DND-41 (cell line): ENCODE results near the gene KDSR.

Experiments
- ATAC-seq: fragments of 200-7000 bp; cut with Tn5 transposase; 3 replicates; pipeline ENCODE4 v1.9.1; 2021; ENCODE audit warnings: low read depth; ENCODE audit not compliant: insufficient read depth
- DNase-seq: peaks from one replicate; pipeline ENCODE4 v3.0.0-alpha.2; 2020
- H2AFZ ChIP-seq: 2 replicates; pipeline ENCODE4 v1.6.0; 2012; ENCODE audit warnings: low read depth, low read length
- H3K27ac ChIP-seq: 2 replicates; pipeline ENCODE4 v1.5.1; 2012; ENCODE audit warnings: low read length, inconsistent platforms
- H3K27me3 ChIP-seq: fragments of 200-600 bp; sonication (generic); 2 replicates; pipeline ENCODE4 v1.6.0; 2012; ENCODE audit warnings: low read length, mild to moderate bottlenecking, inconsistent platforms; ENCODE audit not compliant: insufficient read depth, poor library complexity
- H3K36me3 ChIP-seq: 2 replicates; pipeline ENCODE4 v1.5.1; 2012; ENCODE audit warnings: low read length, inconsistent platforms; ENCODE audit not compliant: insufficient read depth
- H3K4me1 ChIP-seq: 2 replicates; pipeline ENCODE4 v1.5.1; 2012; ENCODE audit warnings: mild to moderate bottlenecking, low read length; ENCODE audit not compliant: insufficient read depth
- H3K4me2 ChIP-seq: 2 replicates; pipeline ENCODE4 v1.6.0; 2012; ENCODE audit warnings: mild to moderate bottlenecking, moderate library complexity, low read length, inconsistent platforms; ENCODE audit not compliant: insufficient read depth
- H3K4me3 ChIP-seq, 2 experiments: fragments of 200-600 bp in 1 of 2; shearing (Covaris generic) in 1 of 2; 2 replicates each; pipeline ENCODE4 v1.5.1; 2012 to 2016; ENCODE audit warnings: inconsistent platforms in 2 of 2, low read length in 2 of 2, mild to moderate bottlenecking in 2 of 2, low read depth in 1 of 2, moderate library complexity in 1 of 2
- H3K79me2 ChIP-seq: 2 replicates; pipeline ENCODE4 v1.6.0; 2012; ENCODE audit warnings: low read length, inconsistent platforms; ENCODE audit not compliant: insufficient read depth
- H3K9ac ChIP-seq: 2 replicates; pipeline ENCODE4 v1.6.0; 2012; ENCODE audit warnings: low read depth, mild to moderate bottlenecking, inconsistent platforms, low read length, moderate library complexity
- H3K9me3 ChIP-seq: 2 replicates; pipeline ENCODE4 v1.5.1; 2012; ENCODE audit warnings: low read length, moderate library complexity, mild to moderate bottlenecking, inconsistent platforms; ENCODE audit not compliant: insufficient read depth, severe bottlenecking
- H4K20me1 ChIP-seq: 2 replicates; pipeline ENCODE4 v1.6.0; 2012; ENCODE audit warnings: low read length; ENCODE audit not compliant: insufficient read depth
- EZH2 ChIP-seq: IDR thresholded peaks from 3 replicates; pipeline ENCODE4 v1.6.1; 2012; ENCODE audit warnings: borderline replicate concordance, low read depth, mild to moderate bottlenecking, moderate library complexity, low read length, inconsistent platforms; ENCODE audit not compliant: severe bottlenecking
- TF ChIP-seq, protein P1 (sequence below): IDR thresholded peaks from 2 replicates; pipeline ENCODE4 v1.5.1; 2012; ENCODE audit warnings: borderline replicate concordance, low read length, moderate library complexity, mild to moderate bottlenecking; ENCODE audit not compliant: poor library complexity, severe bottlenecking; ENCODE audit errors: extremely low read depth

Gene KDSR

DNA sequence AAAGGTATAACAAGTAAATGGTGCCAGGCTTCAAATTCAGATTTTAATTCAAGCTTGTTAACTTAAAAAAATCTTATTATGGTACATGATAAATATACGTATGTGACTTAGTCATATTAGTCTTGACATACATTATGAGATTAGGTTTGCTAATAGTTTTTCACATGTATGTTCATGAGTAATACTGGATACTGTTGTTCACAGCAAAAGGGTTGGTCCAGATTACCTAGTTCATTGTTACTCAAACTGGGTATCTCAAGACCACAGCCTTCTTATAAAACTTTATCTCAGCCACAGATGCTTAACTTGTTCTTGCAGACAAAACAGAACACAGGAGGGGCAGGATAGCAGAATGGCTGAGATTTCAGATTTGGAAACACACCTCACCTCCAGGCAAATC, 28.5 kb upstream of the KDSR start:
- no peak overlapping the region for H3K27ac ChIP-seq
- H3K4me3 ChIP-seq: no peak overlapping the region
- H3K9ac ChIP-seq: no peak overlapping the region
- no peaks in the 10 kb centered on the region for H3K27me3 ChIP-seq
- no peaks in the 10 kb centered on the region for H4K20me1 ChIP-seq
- TF ChIP-seq EZH2: no peak
- TF ChIP-seq, protein P1, sequence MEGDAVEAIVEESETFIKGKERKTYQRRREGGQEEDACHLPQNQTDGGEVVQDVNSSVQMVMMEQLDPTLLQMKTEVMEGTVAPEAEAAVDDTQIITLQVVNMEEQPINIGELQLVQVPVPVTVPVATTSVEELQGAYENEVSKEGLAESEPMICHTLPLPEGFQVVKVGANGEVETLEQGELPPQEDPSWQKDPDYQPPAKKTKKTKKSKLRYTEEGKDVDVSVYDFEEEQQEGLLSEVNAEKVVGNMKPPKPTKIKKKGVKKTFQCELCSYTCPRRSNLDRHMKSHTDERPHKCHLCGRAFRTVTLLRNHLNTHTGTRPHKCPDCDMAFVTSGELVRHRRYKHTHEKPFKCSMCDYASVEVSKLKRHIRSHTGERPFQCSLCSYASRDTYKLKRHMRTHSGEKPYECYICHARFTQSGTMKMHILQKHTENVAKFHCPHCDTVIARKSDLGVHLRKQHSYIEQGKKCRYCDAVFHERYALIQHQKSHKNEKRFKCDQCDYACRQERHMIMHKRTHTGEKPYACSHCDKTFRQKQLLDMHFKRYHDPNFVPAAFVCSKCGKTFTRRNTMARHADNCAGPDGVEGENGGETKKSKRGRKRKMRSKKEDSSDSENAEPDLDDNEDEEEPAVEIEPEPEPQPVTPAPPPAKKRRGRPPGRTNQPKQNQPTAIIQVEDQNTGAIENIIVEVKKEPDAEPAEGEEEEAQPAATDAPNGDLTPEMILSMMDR: no peak
- H3K36me3 ChIP-seq: peaks cover 87% of the 10 kb centered on the region
- no peaks in the 10 kb centered on the region for H3K4me1 ChIP-seq
- ATAC-seq (no peak), DNase-seq (no peak)
- no peaks in the 10 kb centered on the region for H3K9me3 ChIP-seq
- H3K79me2 ChIP-seq: no peaks in the 10 kb centered on the region
- H2AFZ ChIP-seq: no peak overlapping the region
- H3K4me2 ChIP-seq: no peak overlapping the region

DNA sequence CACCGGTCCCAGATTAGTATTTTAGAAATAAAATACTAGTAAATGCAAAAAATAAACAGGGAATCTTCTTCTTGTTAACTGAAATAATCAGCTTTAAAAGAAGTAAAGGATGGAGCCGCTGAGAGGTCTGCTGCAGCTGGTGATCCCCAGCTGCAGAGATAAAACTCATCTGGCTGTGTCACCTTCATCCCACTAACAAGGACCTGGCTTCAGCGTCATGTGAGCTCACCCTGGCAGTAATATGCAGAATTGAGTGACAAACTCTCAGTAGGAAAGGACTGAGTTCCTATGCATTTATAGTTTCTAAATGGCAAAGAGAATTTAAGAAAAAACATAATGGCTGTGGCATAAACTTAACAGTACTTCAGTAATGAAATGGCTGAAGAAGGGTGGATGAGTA, 27.9 kb upstream of the KDSR start:
- Histone ChIP-seq H3K27me3 (no peaks in the 10 kb centered on the region), H2AFZ (no peak overlapping the region), H3K4me2 (no peak overlapping the region), H3K4me3 (no peak overlapping the region), H3K9me3 (no peaks in the 10 kb centered on the region), H3K36me3 (peaks cover 86% of the 10 kb centered on the region), H3K4me1 (no peaks in the 10 kb centered on the region), H3K79me2 (no peaks in the 10 kb centered on the region), H3K27ac (no peak overlapping the region), H4K20me1 (no peaks in the 10 kb centered on the region), H3K9ac (no peak overlapping the region)
- ATAC-seq (no peak), DNase-seq (no peak)
- TF ChIP-seq, protein P1: no peak
- no peak for TF ChIP-seq EZH2

DNA sequence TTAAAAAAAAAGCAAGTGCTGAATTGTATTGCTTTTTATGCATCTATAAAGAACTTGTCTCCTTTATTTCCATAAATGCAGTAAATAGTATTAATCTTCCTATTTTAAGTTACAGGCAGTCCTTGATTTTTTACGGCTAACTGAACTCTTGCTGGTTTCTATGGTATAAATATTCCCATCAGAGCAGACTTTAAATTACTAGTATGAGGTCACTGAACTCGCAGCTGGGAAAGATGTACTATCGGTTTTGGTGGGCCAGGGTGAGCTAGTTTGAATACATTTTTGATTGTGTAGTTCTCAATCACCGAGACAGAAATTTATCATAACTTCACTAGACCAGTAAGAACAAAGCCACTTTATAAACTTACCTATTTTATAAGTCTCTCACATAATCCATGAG, 20.9 kb upstream of the KDSR start:
- DNase-seq: no peak
- Histone ChIP-seq H3K9me3 (no peaks in the 10 kb centered on the region), H3K27ac (no peak overlapping the region), H3K4me1 (no peaks in the 10 kb centered on the region), H3K27me3 (no peaks in the 10 kb centered on the region), H3K79me2 (no peaks in the 10 kb centered on the region), H3K4me2 (no peak overlapping the region), H3K4me3 (no peak overlapping the region), H4K20me1 (no peaks in the 10 kb centered on the region), H3K9ac (no peak overlapping the region), H3K36me3 (peaks cover 34% of the 10 kb centered on the region), H2AFZ (no peak overlapping the region)
- no peak for ATAC-seq
- TF ChIP-seq, protein P1: no peak
- TF ChIP-seq EZH2: no peak

DNA sequence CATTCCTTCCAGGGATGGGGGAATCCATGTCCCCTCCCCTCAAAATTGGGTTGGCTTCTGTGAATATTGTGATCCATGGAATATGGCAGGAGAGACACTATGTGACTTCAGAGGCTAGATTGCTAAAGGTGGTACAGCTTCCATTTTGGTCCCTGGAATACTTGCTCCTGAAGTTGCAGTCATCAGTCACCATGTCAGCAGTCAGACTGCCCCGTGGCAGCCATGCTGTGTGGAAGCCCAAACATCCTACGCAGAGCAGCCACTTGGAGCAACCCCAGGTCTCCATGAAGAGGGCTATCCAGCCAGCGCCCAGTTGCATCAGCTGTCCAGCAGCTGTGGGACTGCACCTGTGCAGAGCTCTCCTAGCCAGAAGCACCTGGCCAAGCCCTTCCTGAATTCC, 15.8 kb upstream of the KDSR start:
- Histone ChIP-seq H4K20me1 (no peaks in the 10 kb centered on the region), H3K27me3 (no peaks in the 10 kb centered on the region), H3K4me3 (no peak overlapping the region), H3K4me1 (peaks cover 6% of the 10 kb centered on the region; the same call in 1 of the 2 replicates), H3K9me3 (no peaks in the 10 kb centered on the region), H3K27ac (no peak overlapping the region), H3K36me3 (0 out of 2 replicates have a peak, but pooled peaks cover 4% of the 10 kb centered on the region), H3K9ac (no peak overlapping the region), H3K79me2 (no peaks in the 10 kb centered on the region), H3K4me2 (no peak overlapping the region), H2AFZ (no peak overlapping the region)
- ATAC-seq (no peak), DNase-seq (no peak)
- TF ChIP-seq, protein P1: no peak
- no peak for TF ChIP-seq EZH2
